Muscle of leg (tissue), 11 donors: Measurements from ENCODE around the gene SMPX. TPM values are rescaled to one million over a fixed set of nuclear protein-coding genes. Genes with fewer than 3 reads are reported as not detected.
"Not testable (repeated sequence)": the region's sequence is repeated elsewhere in the genome, so short reads cannot be mapped to it uniquely, and the experiment has no call there.

Experiments used
- DNase-seq: peaks from one replicate; pipeline ENCODE4 v3.0.0; 2013
- H3K27ac ChIP-seq: one replicate; pipeline ENCODE4 v1.5.1; 2013; ENCODE audit warnings: mild to moderate bottlenecking, low read length, control low read depth
- H3K27me3 ChIP-seq: one replicate; pipeline ENCODE4 v1.6.1; 2013; ENCODE audit warnings: low read length; ENCODE audit not compliant: control insufficient read depth, insufficient read depth
- H3K36me3 ChIP-seq: one replicate; pipeline ENCODE4 v1.6.1; 2013; ENCODE audit warnings: low read length; ENCODE audit not compliant: control insufficient read depth, insufficient read depth
- H3K4me1 ChIP-seq: one replicate; pipeline ENCODE4 v1.6.1; 2013; ENCODE audit warnings: low read length; ENCODE audit not compliant: control insufficient read depth, insufficient read depth
- H3K4me3 ChIP-seq: one replicate; pipeline ENCODE4 v1.5.1; 2013; ENCODE audit warnings: low read length, control low read depth
- H3K9me3 ChIP-seq: replicated peaks from 2 replicates; pipeline ENCODE4 v1.6.1; 2013; ENCODE audit warnings: low read depth, low read length; ENCODE audit not compliant: control insufficient read depth
- WGBS: methylation state at CpG from one replicate; pipeline ENCODE4 v1.1.5; 2013; ENCODE audit warnings: missing lambda C conversion rate; ENCODE audit not compliant: insufficient coverage; 5-methylcytosine and 5-hydroxymethylcytosine counted together
- polyA plus RNA-seq, 8 donors: library from polyadenylated mRNA; unstranded; fragments of 120-200 nt; gene quantifications; one replicate each; pipeline versions ENCODE4 v1.2.1 to v1.2.3, GENCODE V29; 2013; ENCODE audit warnings: inconsistent platforms in 1 of 8, low replicate concordance in 1 of 8; ENCODE audit not compliant: insufficient read length in 8 of 8, insufficient read depth in 1 of 8
- total RNA-seq: library from RNA; stranded (reverse); fragments of 120-200 nt; gene quantifications from one replicate; pipeline ENCODE4 v1.2.4, GENCODE V29; 2013

The SMPX gene
- total and polyA plus RNA-seq, 9 donors: 184 to 299 (median 249) TPM

GRCh38 chrX:21779095-21779494, 21.2 kb upstream of the SMPX start:
- 48% methylated on average over 2 of the region's 3 CpGs for WGBS
- Histone ChIP-seq H3K27ac (peak overlapping the region; percentile 51), H3K4me3 (no peak overlapping the region), H3K27me3 (peaks cover 9% of the 10 kb centered on the region), H3K4me1 (peaks cover 14% of the 10 kb centered on the region), H3K9me3 (no peaks in the 10 kb centered on the region), H3K36me3 (no peaks in the 10 kb centered on the region)
- DNase-seq: peak; percentile 30

GRCh38 chrX:21778236-21778635, 20.3 kb upstream of the SMPX start:
- Histone ChIP-seq H3K27me3 (peaks cover 9% of the 10 kb centered on the region), H3K36me3 (no peaks in the 10 kb centered on the region), H3K4me1 (peaks cover 14% of the 10 kb centered on the region), H3K9me3 (no peaks in the 10 kb centered on the region), H3K27ac (no peak overlapping the region), H3K4me3 (no peak overlapping the region)
- WGBS: no CpG with 5 or more reads among the region's 1 CpG
- no peak for DNase-seq

GRCh38 chrX:21775128-21775527, 17.2 kb upstream of the SMPX start:
- H3K27me3 ChIP-seq: peaks cover 18% of the 10 kb centered on the region
- not testable (repeated sequence) for DNase-seq, H3K4me3 ChIP-seq, H3K27ac ChIP-seq, H3K9me3 ChIP-seq, H3K36me3 ChIP-seq
- H3K4me1 ChIP-seq: peaks cover 13% of the 10 kb centered on the region

GRCh38 chrX:21773036-21773435, 15.1 kb upstream of the SMPX start:
- not testable (repeated sequence) for H3K4me3 ChIP-seq, H3K4me1 ChIP-seq, H3K36me3 ChIP-seq, H3K27ac ChIP-seq, H3K9me3 ChIP-seq, DNase-seq
- H3K27me3 ChIP-seq: peaks cover 15% of the 10 kb centered on the region
- WGBS: no CpG with 5 or more reads among the region's 2 CpGs

GRCh38 chrX:21770631-21771321, 12.9 kb upstream of the SMPX start:
- 62% methylated on average over 6 of the region's 10 CpGs for WGBS
- no peak overlapping the region for H3K27ac ChIP-seq
- H3K4me1 ChIP-seq: no peaks in the 10 kb centered on the region
- peaks cover 18% of the 10 kb centered on the region for H3K27me3 ChIP-seq
- no peak for DNase-seq
- H3K9me3 ChIP-seq: no peaks in the 10 kb centered on the region
- H3K36me3 ChIP-seq: no peaks in the 10 kb centered on the region
- H3K4me3 ChIP-seq: no peak overlapping the region

- DNase-seq: no peak
- H3K4me3 ChIP-seq: no peak overlapping the region
- H3K27ac ChIP-seq: no peak overlapping the region
- no peaks in the 10 kb centered on the region for H3K36me3 ChIP-seq
- peaks cover 20% of the 10 kb centered on the region for H3K27me3 ChIP-seq
- no peaks in the 10 kb centered on the region for H3K9me3 ChIP-seq
- no peaks in the 10 kb centered on the region for H3K4me1 ChIP-seq
Observed at GRCh38 chrX:21766101-21766500, 8.2 kb upstream of the SMPX start.

- Histone ChIP-seq H3K27ac (no peak overlapping the region), H3K27me3 (peaks cover 12% of the 10 kb centered on the region), H3K9me3 (no peaks in the 10 kb centered on the region), H3K36me3 (no peaks in the 10 kb centered on the region), H3K4me3 (no peak overlapping the region), H3K4me1 (no peaks in the 10 kb centered on the region)
- WGBS: no CpG with 5 or more reads among the region's 3 CpGs
- no peak for DNase-seq
Observed at GRCh38 chrX:21764008-21764407, 6.1 kb upstream of the SMPX start.

GRCh38 chrX:21758488-21758887, 572 bp upstream of the SMPX start:
- no CpG with 5 or more reads among the region's 1 CpG for WGBS
- H3K9me3 ChIP-seq: no peaks in the 10 kb centered on the region
- peaks cover 2% of the 10 kb centered on the region for H3K4me1 ChIP-seq
- peaks cover 16% of the 10 kb centered on the region for H3K27me3 ChIP-seq
- peak overlapping the region; percentile 9 for H3K27ac ChIP-seq
- H3K36me3 ChIP-seq: no peaks in the 10 kb centered on the region
- no peak overlapping the region for H3K4me3 ChIP-seq
- no peak for DNase-seq

GRCh38 chrX:21756785-21757529, 959 bp downstream of the SMPX start:
- Histone ChIP-seq H3K27ac (peak overlapping the region; percentile 75), H3K4me1 (peaks cover 2% of the 10 kb centered on the region), H3K27me3 (peaks cover 16% of the 10 kb centered on the region), H3K9me3 (no peaks in the 10 kb centered on the region), H3K36me3 (no peaks in the 10 kb centered on the region), H3K4me3 (peak overlapping the region; percentile 29)
- WGBS: no CpG with 5 or more reads among the region's 6 CpGs
- DNase-seq: peak; percentile 28

- Histone ChIP-seq H3K9me3 (no peaks in the 10 kb centered on the region), H3K4me3 (no peak overlapping the region), H3K36me3 (no peaks in the 10 kb centered on the region), H3K4me1 (peaks cover 4% of the 10 kb centered on the region), H3K27me3 (peaks cover 10% of the 10 kb centered on the region), H3K27ac (no peak overlapping the region)
- DNase-seq: no peak
- no CpG with 5 or more reads among the region's 1 CpG for WGBS
Observed at GRCh38 chrX:21749924-21750323, 8.0 kb downstream of the SMPX start.
